Fibroblast of lung (primary cell): ENCODE results near the gene CYB561.

Experiments
- CTCF ChIP-seq, 2 donors: IDR thresholded peaks in 1 of 2; conservative IDR thresholded peaks in 1 of 2; 1 replicate in 1 of 2; 2 replicates in 1 of 2; pipeline ENCODE4 v1.5.1; 2011 to 2012; ENCODE audit warnings: low read length in 2 of 2, control low read depth in 1 of 2, inconsistent platforms in 1 of 2, low read depth in 1 of 2, mild to moderate bottlenecking in 1 of 2
- EZH2 ChIP-seq: IDR thresholded peaks from 2 replicates; pipeline ENCODE4 v1.5.1; 2012; ENCODE audit warnings: low read length, control low read depth, mild to moderate bottlenecking; ENCODE audit errors: missing control alignments

GRCh38 chr17:63436523-63437110 lies 9.5 kb downstream of the CYB561 start:
- TF ChIP-seq CTCF (conservative IDR thresholded peaks at IDR 0.05 in 1 of 2, IDR thresholded peaks at IDR 0.05 in 1 of 2; ENCODE audit: low read depth in 1 of 2, low read length in 2 of 2) (peak in 1 of 2 donors; percentile 21), EZH2 (no peak)
